NCI-H146 treated with DMSO at 0.1 percent for 48 hours (cell line): ENCODE measurements around the gene HRG.
"Not testable (repeated sequence)": the region's sequence is repeated elsewhere in the genome, so short reads cannot be mapped to it uniquely, and the experiment has no call there.

Experiments used
- DNase-seq: peaks from one replicate; lab custom pipeline; 2025; ENCODE audit not compliant: unreplicated experiment; lab: John Stamatoyannopoulos, UW

Gene HRG

DNA sequence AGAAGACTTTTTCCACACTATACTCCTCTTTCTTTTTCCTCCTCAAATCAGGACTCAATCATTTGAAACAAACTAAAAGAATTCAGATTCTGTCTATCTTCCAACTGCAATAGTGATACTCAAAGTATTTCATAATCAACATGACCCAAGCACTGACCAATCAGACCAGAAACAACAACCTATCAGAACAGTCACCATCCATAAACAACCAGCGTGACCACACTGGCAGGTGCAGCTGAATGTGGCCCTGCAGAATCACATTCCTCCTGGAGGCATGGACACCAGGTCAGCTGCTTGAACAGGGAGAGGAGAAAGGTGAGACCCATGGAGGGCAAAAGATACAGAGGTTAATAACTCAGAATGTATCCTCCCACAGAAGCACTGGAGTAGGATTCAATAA, 13.3 kb downstream of the HRG start:
- DNase-seq: no peak

DNA sequence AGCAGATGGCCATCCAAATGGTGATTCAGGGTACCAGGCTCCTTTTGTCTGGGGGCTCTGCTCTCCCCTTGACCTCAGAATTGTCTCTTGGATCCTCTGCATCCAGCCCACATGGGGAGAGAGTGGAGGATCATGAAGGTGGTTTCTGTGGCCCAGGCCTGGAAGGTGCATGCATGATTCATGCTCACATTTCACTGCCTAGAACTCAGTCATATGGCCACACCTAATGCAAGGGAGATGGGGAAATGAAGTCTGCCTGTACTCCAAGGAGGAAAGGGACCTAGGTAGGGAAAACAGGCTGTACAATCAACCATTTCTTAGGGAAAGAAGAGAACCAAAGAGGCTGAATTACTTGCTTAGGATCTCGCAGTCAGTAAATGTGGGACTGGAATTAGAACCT, 15.1 kb downstream of the HRG start:
- DNase-seq: no peak

DNA sequence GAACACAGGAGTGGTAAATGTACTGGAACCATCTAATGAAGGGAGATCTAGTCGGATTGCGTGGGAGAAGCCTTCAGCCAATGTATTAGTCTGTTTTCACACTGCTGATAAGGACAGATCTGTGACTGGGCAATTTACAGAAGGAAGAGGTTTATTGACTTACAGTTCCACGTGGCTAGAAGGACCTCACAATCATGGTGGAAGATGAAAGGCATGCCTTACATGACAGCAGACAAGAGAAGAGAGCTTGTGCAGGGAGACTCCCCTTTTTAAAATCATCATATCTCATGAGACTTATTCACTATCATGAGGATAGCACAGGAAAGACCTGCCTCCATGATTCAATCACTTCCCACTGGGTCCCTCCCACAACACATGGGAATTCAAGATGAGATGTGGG, 17.0 kb downstream of the HRG start:
- no peak for DNase-seq

DNA sequence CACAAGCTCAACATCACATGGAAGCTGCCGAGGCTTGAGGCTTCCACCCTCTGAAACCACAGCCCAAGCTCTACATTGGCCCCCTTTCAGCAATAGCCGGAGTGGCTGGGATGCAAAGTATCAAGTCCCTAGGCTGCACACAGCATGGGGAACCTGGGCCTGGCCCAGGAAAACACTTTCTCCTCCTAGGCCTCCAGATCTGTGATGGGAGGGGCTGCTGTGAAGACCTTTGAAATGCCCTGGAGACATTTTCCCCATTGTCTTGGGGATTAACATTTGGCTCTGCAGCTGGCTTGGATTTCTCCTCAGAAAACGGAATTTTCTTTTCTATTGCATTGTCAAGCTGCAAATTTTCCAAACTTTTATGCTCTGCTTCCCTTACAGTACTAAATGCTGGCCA, 18.2 kb downstream of the HRG start:
- no peak for DNase-seq

DNA sequence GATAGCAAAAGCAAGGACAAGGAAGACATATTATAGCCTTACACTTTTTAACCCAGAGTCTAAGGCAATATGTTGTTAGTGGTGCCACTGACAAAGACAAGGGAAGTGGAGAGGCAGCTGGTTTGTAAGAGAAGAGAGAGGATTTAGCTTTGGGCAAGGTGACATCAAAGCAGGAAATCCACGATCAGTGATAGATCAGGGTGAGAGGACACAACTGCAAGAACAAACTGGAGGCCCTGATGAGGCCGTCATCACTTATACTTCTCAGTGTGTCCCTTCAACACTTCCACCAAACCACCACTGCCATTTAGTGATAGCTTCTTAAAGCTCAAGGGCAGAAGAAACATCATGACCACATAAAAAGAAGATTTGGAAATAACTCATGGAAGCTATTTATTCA, 20.7 kb downstream of the HRG start:
- not testable (repeated sequence) for DNase-seq

DNA sequence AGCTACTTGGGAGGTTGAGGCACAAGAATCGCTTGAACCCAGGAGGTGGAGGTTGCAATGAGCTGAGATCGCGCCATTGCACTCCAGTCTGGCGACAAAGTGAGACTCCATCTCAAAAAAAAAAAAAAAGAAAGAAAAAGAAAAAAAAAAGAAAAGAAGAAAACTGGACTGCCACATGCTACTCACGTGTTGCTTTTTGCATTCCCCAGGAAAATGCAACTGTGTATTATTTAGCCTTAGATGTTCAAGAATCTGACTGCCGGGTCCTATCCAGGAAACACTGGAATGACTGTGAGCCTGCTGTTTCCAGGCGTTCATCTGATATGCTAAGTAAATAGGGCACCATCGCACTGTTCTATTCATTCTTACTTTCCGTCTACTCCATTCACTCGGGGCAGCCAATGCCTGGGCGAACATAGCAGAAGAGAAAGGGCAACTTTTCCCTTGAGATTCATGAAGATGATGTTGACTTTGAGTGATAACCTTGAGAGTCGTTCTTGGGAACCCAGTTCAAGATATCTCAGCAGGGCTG, 21.4 kb downstream of the HRG start:
- DNase-seq: no peak

DNA sequence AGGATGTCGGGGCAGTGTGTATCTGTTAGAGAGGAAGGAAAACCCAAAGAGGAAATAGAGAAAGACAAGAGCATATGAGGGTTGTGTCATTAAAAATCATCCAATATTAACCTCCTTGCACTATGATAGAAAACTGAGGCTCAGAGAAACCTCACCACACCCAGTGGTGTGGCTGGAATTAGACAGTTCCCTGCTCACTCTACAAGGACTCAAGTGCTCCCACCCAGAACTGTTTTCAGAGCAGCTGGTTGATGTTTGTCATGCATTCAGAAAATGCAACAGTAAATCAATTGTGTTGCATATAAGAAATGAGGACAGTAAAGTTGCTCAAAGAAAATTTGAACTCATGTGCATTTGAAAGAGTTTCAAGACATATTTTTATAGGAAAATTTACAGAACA, 24.5 kb downstream of the HRG start:
- DNase-seq: not testable (repeated sequence)

DNA sequence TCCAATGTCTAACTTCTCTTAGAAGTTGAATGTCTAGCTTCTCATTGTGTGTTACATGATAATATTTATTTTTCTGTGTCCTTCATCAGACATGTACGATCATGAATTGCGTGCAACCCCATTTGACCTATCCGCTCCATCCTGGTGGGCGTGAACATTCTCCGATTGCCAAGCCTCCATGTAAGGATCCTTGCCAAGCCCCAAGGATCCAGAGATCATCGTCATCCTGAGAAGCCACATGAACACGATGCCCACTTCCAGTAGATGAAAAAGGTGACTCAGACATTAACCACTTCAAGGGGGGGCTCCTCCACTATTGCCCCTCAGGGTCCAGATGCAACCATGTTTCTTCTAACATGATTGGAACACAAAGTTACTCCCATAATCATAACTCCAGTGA, 25.9 kb downstream of the HRG start:
- DNase-seq: no peak

DNA sequence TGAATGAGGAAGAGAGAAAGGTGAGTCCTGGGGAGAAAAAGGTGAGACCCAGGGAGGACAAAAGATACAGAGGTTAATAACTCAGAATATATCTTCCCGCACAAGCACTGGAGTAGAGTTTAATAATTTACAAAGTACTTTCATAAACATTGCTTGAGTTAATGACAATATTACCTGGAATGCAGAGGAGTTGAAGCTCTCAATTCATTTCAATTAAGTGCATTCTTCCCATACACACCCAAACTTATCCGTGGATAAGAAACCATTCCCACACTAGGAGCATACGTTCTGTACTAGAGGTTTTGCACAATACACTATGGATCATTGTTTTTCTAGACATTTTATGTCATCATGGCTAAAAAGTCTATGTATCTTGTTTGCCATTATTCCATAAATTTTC, 28.0 kb downstream of the HRG start:
- no peak for DNase-seq

DNA sequence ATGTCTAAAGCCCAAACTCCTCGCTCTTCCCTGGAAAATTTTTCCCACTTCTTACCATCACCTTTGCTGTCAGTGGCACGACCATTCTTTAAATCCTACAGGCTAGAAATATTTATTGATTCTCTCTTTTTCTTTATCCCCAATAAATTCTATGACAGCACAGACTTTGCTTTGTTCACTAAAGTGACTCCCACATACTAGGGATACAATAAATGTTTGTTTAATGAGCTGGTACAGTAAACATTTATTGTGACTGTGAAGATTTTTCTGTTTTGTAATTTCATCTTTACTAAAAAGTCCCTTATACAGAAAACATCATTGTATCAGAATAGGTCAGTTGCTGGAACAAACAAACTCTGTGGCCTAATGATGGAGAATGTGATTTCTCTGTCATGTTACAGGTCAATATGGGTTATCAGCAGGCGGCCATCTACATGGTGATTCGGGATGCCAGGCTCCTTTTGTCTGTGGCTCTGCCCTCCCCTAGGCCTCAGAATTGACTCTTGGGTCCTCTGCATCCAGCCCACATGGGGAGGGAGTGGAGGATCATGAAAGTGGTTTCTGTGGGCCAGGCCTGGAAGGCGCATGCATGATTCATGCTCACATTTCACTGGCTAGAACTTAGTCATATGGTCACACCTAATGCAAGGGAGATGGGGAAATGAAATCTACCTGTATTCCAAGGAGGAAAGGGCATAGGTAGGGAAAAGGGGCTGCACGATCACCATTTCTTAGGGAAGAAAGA, 28.6 kb downstream of the HRG start:
- no peak for DNase-seq

DNA sequence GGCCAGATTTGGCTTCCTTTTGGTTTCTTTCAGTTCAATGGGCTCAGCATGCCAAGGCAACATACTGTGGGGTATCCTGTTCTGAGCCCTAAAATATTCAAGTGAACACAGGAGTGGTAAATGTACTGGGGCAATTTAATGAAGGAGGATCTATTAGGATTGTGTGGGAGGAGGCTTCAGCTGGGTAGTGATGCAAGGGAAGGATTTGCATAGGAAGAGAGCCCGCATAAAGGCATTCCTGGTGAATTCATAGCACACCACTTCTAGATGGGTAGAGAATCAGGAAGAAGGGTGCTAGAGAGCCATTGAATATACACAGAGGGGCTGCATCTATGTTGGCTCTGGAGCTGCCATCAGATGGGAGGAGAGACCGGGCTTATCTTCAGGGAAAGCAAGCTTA, 30.7 kb downstream of the HRG start:
- no peak for DNase-seq

DNA sequence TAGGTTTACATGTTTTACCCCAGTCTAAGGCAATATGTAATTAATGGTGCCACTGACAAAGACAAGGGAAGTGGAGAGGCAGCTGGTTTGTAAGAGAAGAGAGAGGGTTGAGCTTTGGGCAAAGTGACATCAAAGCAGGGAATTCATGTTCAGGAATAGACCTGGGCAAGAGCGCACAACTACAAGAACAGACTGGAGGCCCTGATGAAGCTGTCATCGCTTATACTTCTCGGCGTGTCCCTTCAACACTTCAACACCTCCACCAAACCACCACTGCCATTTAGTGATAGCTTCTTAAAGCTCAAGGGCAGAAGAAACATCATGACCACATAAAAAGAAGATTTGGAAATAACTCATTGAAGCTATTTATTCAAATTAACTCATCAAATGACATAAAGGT, 31.7 kb downstream of the HRG start:
- DNase-seq: no peak

DNA sequence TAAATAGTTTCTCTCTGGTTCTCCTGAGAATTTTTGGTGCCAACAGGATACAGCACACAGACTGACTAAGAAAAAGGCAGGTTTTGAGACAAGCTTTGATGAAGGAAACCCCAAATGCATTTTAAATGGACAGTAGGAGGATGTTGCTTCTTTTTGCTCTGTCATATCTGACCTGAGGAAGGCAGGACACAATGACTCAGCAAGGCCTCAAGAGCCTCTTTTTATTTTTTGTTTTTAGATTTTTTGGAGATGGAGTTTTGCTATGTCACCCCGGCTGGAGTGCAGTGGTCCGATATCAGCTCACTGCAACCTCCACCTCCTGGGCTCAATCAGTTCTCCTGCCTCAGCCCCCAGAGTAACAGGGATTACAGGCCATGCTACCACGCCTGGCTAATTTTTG, 34.5 kb downstream of the HRG start:
- no peak for DNase-seq

DNA sequence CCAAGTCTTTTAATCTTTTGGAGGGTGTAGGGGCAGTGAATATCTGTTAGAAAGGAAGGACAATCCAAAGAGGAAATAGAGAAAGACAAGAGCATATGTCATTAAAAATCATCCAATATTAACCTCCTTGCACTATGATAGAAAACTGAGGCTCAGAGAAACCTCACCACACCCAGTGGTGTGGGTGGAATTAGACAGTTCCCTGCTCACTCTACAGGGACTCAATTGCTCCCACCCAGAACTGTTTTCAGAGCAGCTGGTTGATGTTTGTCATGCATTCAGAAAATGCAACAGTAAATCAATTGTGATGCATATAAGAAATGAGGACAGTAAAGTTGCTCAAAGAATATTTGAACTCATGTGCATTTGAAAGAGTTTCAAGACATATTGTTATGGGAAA, 36.6 kb downstream of the HRG start:
- DNase-seq: not testable (repeated sequence)

DNA sequence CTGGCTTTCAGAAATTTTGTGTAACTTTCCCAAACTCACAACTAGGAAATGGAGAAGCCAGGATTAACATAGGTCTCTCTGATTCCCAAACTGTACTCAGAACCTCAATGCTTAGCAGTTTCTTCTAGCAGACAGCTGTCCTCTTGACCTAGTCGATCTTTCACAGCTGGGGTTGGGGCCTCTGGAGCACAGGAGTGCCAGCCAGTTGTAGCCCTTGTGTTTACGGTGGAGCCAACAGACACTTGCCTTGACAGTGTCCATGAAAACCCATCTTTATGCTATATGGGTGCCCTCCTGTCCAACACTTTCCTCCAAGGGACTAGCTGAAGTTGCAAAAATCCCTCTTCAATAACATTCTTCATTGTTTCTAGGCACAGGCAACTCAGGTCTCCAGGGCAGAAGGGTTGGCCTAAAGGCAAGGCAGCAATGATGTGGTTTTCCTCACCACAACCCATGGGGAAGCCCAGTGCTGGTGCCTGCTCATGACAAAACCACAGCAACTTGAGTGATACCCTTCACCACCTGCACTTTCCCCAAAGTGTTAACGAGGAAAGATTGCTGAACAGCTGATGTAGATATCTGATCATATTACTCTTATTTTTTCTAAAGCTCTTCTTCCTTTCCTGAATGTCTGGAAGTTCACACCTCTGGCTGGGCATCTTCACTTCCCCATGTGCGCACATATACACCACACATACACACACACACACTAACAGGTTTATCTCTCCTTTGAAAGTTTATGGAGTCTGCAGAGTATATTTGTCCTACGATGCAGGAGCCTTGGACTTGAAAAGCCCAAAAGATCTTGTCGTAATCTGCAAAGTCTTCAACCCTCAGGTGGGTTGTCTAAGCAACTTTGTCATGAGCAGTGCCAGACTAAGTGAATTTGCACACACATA, 40.3 kb downstream of the HRG start:
- DNase-seq: no peak

DNA sequence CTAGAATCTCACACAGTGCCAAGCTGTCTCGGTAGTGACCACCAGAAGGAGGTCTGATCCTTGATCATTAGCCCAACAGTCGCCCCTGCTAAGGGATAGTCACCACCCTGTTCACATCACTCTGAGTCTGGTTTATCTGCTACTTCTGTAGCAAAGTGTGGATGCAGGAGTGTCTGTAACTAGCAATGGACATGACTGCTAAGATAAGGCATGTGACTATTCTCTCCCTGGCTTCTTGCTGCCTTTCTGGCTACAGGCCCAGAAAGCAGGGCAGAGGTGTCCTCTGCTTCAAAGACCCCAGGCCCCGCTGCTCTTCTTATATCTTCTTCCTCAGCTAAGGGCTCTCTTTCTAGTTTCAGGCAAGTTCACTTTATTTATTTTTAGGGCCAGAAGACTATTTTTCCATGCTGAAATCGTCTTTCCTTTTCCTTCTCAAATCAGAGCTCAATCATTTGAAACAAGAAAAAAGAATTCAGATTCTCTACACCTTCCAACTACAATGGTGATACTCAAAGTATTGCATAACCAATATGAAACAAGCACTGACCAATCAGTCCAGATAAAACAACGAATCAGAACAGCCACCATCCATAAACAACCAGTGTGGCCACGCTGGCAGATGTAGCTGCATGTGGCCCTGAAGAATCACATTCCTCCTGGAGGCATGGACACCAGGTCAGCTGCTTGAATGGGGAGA, 43.3 kb downstream of the HRG start:
- no peak for DNase-seq

DNA sequence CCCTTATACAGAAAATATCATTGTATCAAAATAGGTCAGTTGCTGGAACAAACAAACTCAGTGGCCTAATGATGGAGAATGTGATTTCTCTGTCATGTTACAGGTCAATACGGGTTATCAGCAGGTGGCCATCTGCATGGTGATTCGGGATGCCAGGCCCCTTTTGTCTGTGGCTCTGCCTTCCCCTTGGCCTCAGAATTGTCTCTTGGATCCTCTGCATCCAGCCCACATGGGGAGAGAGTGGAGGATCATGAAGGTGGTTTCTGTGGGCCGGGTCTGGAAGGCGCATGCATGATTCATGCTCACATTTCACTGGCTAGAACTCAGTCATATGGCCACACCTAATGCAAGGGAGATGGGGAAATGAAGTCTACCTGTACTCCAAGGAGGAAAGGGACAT, 44.9 kb downstream of the HRG start:
- not testable (repeated sequence) for DNase-seq

DNA sequence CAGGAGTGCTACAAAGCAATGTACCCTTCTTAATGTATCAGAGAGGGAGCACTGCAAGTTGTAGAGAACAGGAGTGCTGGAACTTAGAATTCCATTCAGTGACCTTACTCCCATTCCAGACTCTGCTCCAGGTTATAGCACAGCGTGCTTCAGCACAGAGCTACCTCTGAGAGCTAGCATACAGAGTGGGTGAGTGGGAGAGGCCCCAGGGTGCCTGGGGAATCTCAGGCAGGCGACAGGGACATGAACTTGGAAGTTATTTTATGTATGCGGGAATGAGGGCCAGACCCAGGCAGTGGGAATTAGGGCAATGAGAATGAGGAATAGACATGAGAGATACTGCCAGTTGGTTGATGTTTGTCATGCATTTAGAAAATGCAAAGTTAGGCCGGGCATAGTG, 47.7 kb downstream of the HRG start:
- DNase-seq: no peak

DNA sequence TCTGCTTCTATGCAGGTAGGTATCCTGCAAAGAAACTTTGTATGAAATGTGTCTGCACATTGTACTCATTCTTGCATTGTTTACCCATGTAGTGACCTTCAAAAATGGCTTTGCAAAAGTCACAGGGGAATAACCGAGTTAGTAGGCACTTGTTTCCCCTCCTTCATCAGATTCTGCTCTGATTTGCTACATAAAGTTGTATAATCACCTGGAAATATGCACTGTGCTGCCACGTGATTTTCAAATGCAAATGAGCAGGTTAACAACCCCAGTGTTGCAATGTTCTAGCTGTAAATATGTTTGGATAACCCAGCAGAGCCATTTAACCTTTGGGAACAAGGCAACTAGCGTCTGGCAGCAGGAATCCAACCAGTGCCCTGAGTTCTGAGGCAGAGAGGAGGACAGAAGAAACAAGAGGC, 51.2 kb downstream of the HRG start, which contains the start of gene KNG1:
Gene KNG1 (plus strand): TSS at position 321 of the 419 bp plus-strand sequence. CDS start 184 bp downstream, outside the sequence.
- DNase-seq: no peak

DNA sequence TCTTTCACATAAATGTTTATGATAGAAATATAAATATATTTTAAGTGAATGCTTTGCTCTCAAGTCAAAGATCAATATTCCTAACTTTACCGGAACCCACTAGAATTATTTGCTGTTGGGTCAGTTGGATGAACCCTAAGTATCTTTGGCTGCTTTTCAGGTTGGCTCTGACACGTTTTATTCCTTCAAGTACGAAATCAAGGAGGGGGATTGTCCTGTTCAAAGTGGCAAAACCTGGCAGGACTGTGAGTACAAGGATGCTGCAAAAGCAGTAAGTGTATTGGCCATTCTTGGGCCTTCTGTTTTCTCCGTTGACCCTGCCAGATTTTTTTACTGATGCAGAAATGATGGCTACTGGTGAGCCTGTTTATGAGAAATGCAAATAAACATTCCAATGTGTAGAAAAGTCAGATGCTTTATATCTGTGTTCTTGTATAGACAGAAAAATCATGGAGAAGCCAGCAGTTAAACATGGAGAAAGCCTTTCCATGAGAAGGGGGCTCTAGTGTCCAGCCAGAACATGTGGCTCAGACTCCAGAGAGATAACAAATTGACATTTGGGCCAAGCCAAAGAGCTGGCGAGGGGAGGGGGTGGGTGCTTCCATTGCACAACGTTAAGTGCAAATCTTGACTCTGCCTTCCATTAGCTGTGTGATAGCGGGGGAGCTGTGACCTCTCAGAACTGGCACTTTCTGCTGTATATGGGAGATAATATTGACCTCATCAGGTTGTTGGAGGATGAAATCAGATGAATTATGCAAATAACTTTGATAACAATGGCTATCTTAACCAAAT, 54.3 kb downstream of the HRG start:
- DNase-seq: no peak

DNA sequence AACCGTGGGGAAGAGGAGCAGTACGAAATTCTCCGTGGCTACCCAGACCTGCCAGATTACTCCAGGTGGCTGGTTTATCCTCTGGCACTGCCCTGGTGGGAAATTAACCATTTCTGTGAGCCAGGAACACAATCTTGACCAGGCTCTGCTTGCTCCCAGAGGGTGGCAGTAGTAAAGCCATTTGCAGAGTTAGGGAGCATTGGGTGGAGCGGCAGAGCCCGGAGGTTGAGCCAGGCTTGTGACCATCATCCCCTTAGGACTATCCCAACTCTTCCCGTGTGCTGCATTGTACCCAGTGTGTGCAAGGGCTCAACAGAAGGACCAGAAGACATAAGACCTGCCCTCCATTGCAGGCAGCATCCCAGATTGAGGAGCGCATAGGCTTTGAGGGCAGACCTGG, 56.6 kb downstream of the HRG start:
- no peak for DNase-seq
